B cell (primary cell): Measurements from ENCODE around the gene ADAMTSL4. TPM values are rescaled to one million over a fixed set of nuclear protein-coding genes. Genes with fewer than 3 reads are reported as not detected.
A peak's percentile ranks its signal among the peaks of the same experiment; 100 is the strongest.

Experiments
- ATAC-seq: fragments of 200-7000 bp; cut with Tn5 transposase; one replicate; pipeline ENCODE4 v1.10.0; 2021; ENCODE audit warnings: low read depth, mild to moderate bottlenecking, moderate number of reproducible peaks, moderate library complexity
- CTCF ChIA-PET: fragments of 350-600 bp; sonication (Branson Sonifier 250); formaldehyde crosslinking; loops from one replicate; lab custom pipeline; 2021; ENCODE audit warnings: antibody characterized with exemption, inconsistent platforms; lab: Charles Lee
- POLR2A ChIA-PET: fragments of 350-600 bp; sonication (Branson Sonifier 250); formaldehyde crosslinking; loops from one replicate; lab custom pipeline; 2021; ENCODE audit warnings: antibody characterized with exemption; lab: Charles Lee
- DNase-seq: peaks from one replicate; pipeline ENCODE4 v3.0.0; 2013
- H2AFZ ChIP-seq: 2 replicates; pipeline ENCODE4 v1.6.1; 2012; ENCODE audit warnings: mild to moderate bottlenecking, low read depth, low read length; ENCODE audit not compliant: insufficient read depth, poor library complexity, severe bottlenecking
- H3K27ac ChIP-seq, 2 donors: 1 replicate in 1 of 2; 2 replicates in 1 of 2; pipeline ENCODE4 v1.5.1; 2012 to 2013; ENCODE audit warnings: low read length in 2 of 2, mild to moderate bottlenecking in 2 of 2, moderate library complexity in 1 of 2
- H3K27me3 ChIP-seq, 4 experiments: fragments of 200-600 bp in 1 of 4; sonication (generic) in 1 of 4; replicated peaks in 1 of 4; 1 replicate in 2 of 4; 2 replicates in 2 of 4; pipeline versions ENCODE4 v1.6.1 to v1.7.0; 2013 to 2016; ENCODE audit warnings: low read length in 3 of 4, mild to moderate bottlenecking in 2 of 4, mixed read lengths in 1 of 4, moderate library complexity in 1 of 4; ENCODE audit not compliant: insufficient read depth in 4 of 4, control insufficient read depth in 3 of 4; ENCODE audit errors: control extremely low read depth in 1 of 4
- H3K36me3 ChIP-seq, 2 experiments: replicated peaks in 1 of 2; 1 replicate in 1 of 2; 2 replicates in 1 of 2; pipeline versions ENCODE4 v1.6.1 to v1.7.1; 2013; ENCODE audit warnings: low read length in 1 of 2; ENCODE audit not compliant: insufficient read depth in 2 of 2, control insufficient read depth in 1 of 2; ENCODE audit errors: control extremely low read depth in 1 of 2, extremely low read depth in 1 of 2
- H3K4me1 ChIP-seq, 2 donors: fragments of 200-600 bp in 1 of 2; sonication (generic) in 1 of 2; 1 replicate in 1 of 2; 2 replicates in 1 of 2; pipeline versions ENCODE4 v1.5.1 to v1.6.1; 2013 to 2017; ENCODE audit warnings: low read length in 2 of 2; ENCODE audit not compliant: control insufficient read depth in 2 of 2, insufficient read depth in 2 of 2
- H3K4me2 ChIP-seq: replicated peaks from 2 replicates; pipeline ENCODE3; 2012; ENCODE audit warnings: mild to moderate bottlenecking, low read depth, low read length; ENCODE audit not compliant: poor library complexity, severe bottlenecking
- H3K4me3 ChIP-seq, 5 experiments: fragments of 200-600 bp in 1 of 5; sonication (generic) in 1 of 5; 1 replicate in 3 of 5; 2 replicates in 2 of 5; pipeline versions ENCODE4 v1.5.1 to v1.7.0; 2011 to 2016; ENCODE audit warnings: low read length in 4 of 5, mild to moderate bottlenecking in 4 of 5, low read depth in 2 of 5, control low read depth in 1 of 5, moderate library complexity in 1 of 5; ENCODE audit not compliant: insufficient read depth in 1 of 5; ENCODE audit errors: control extremely low read depth in 1 of 5, extremely low read depth in 1 of 5
- H3K79me2 ChIP-seq: fragments of 200-600 bp; sonication (generic); one replicate; pipeline ENCODE4 v1.6.0; 2016; ENCODE audit warnings: low read length; ENCODE audit not compliant: control insufficient read depth, insufficient read depth
- H3K9ac ChIP-seq: fragments of 200-600 bp; sonication (generic); 2 replicates; pipeline ENCODE4 v1.6.1; 2017; ENCODE audit warnings: mild to moderate bottlenecking, low read length, moderate library complexity
- H3K9me3 ChIP-seq, 3 donors: one replicate each; pipeline versions ENCODE4 v1.6.1 to v1.7.1; 2013; ENCODE audit warnings: low read length in 2 of 3; ENCODE audit not compliant: control insufficient read depth in 2 of 3, insufficient read depth in 1 of 3; ENCODE audit errors: control extremely low read depth in 1 of 3
- H4K20me1 ChIP-seq: 2 replicates; pipeline ENCODE4 v1.6.0; 2012; ENCODE audit warnings: mild to moderate bottlenecking, low read length; ENCODE audit not compliant: insufficient read depth, control insufficient read depth, poor library complexity, severe bottlenecking
- H3K27ac Mint-ChIP-seq: one replicate; pipeline ENCODE4 v1.8.0; 2021; ENCODE audit warnings: mixed read lengths
- H3K27me3 Mint-ChIP-seq: one replicate; pipeline ENCODE4 v1.8.0; 2021; ENCODE audit warnings: mixed read lengths
- H3K4me1 Mint-ChIP-seq: one replicate; pipeline ENCODE4 v1.8.0; 2021; ENCODE audit warnings: mixed read lengths
- H3K4me3 Mint-ChIP-seq: one replicate; pipeline ENCODE4 v1.8.0; 2021; ENCODE audit warnings: mixed read lengths
- H3K9me3 Mint-ChIP-seq: one replicate; pipeline ENCODE4 v1.8.0; 2022; ENCODE audit warnings: mixed read lengths; ENCODE audit not compliant: insufficient read depth
- CTCF ChIP-seq: fragments of 200-600 bp; IDR thresholded peaks from one replicate; pipeline ENCODE4 v1.8.0; 2022; ENCODE audit warnings: antibody characterized with exemption, mild to moderate bottlenecking
- EZH2 ChIP-seq: IDR thresholded peaks from 2 replicates; pipeline ENCODE4 v1.6.1; 2012; ENCODE audit warnings: borderline replicate concordance, low read depth, mild to moderate bottlenecking, moderate library complexity, low read length; ENCODE audit not compliant: insufficient read depth, poor library complexity, severe bottlenecking
- WGBS: methylation state at CpG from one replicate; pipeline ENCODE4 v1.1.5; 2013; ENCODE audit warnings: missing lambda C conversion rate; ENCODE audit not compliant: insufficient coverage; 5-methylcytosine and 5-hydroxymethylcytosine counted together
- intact Hi-C: fragments of 100-400 bp; cut with micrococcal nuclease; formaldehyde crosslinking; loops from one replicate; pipeline ENCODE4 v1.10.0; 2022
- polyA plus RNA-seq: library from polyadenylated mRNA; depleted of rRNA; stranded (reverse); fragments of >200 nt; gene quantifications from 2 replicates; pipeline ENCODE4 v1.2.3, GENCODE V29; 2012
- total RNA-seq, 2 donors: library from RNA; stranded (reverse); fragments of 120-200 nt in 1 of 2; gene quantifications; 1 replicate in 1 of 2; 2 replicates in 1 of 2; pipeline versions ENCODE4 v1.2.3 to v1.2.4, GENCODE V29; 2013 to 2022

Gene ADAMTSL4
- total and polyA plus RNA-seq, 2 donors (not counting 1 experiment from before 2014, with no cell fraction given): 0.70 TPM; not detected in 1

- Histone ChIP-seq H3K36me3 (peaks cover 1 to 73% of the 10 kb centered on the region in 2 experiments), H3K27me3 (no peaks in the 10 kb centered on the region), H4K20me1 (peaks cover 69% of the 10 kb centered on the region), H2AFZ (no peak overlapping the region), H3K9me3 (no peaks in the 10 kb centered on the region), H3K79me2 (peaks cover 95% of the 10 kb centered on the region), H3K9ac (peak overlapping the region; percentile 94), H3K4me2 (peak overlapping the region; percentile 86), H3K4me3 (peak overlapping the region; percentile 76 to 100 (median 98)), H3K4me1 (peaks cover 63 to 69% of the 10 kb centered on the region in 2 donors), H3K27ac (peak overlapping the region in 1 of 2 donors; percentile 97)
- WGBS: 13% methylated on average over 1 of the region's 1 CpG
- Mint-ChIP-seq H3K27ac (peak overlapping the region; percentile 83), H3K9me3 (no peaks in the 10 kb centered on the region), H3K4me3 (peak overlapping the region; percentile 99), H3K27me3 (no peaks in the 10 kb centered on the region), H3K4me1 (peaks cover 65% of the 10 kb centered on the region)
- intact Hi-C loops: loop anchor here (1.0 kb wide), 1 partner anchor 36 kb away; no protein-coding TSS in a partner anchor
- no peak for DNase-seq
- no peak for TF ChIP-seq EZH2
- no peak for TF ChIP-seq CTCF
- ATAC-seq: no peak
- ChIA-PET POLR2A (interaction anchor here (0.9 to 11.2 kb wide), 2 partner anchors 11 to 40 kb away, joined by 4 to 371 read pairs; no protein-coding TSS in a partner anchor), CTCF (interaction anchor here (1.2 to 19.2 kb wide), 3 partner anchors 14 to 172 kb away, joined by 5 to 497 read pairs (median 157); no protein-coding TSS in a partner anchor)
Observed at GRCh38 chr1:150575518-150576366, 26.5 kb downstream of the ADAMTSL4 start.

GRCh38 chr1:150576367-150576711 lies 27.1 kb downstream of the ADAMTSL4 start:
- H3K27me3 ChIP-seq: no peaks in the 10 kb centered on the region
- peak overlapping the region; percentile 86 for H3K4me2 ChIP-seq
- peaks cover 1 to 67% of the 10 kb centered on the region in 2 experiments for H3K36me3 ChIP-seq
- POLR2A ChIA-PET: interaction anchor here (11.2 kb wide), 1 partner anchor 12 kb away, joined by 371 read pairs; no protein-coding TSS in a partner anchor
- CTCF ChIA-PET: interaction anchor here (1.2 to 19.2 kb wide), 3 partner anchors 15 to 172 kb away, joined by 5 to 497 read pairs (median 157); no protein-coding TSS in a partner anchor
- H3K27ac ChIP-seq: peak overlapping the region in 1 of 2 donors; percentile 97
- DNase-seq: no peak
- Mint-ChIP-seq H3K4me1 (peaks cover 64% of the 10 kb centered on the region), H3K27me3 (no peaks in the 10 kb centered on the region), H3K9me3 (no peaks in the 10 kb centered on the region), H3K27ac (peak overlapping the region; percentile 83), H3K4me3 (peak overlapping the region; percentile 99)
- TF ChIP-seq EZH2 (no peak), CTCF (no peak)
- peaks cover 94% of the 10 kb centered on the region for H3K79me2 ChIP-seq
- intact Hi-C loops: no loop called here
- no peak for ATAC-seq
- peaks cover 69% of the 10 kb centered on the region for H4K20me1 ChIP-seq
- no peak overlapping the region for H2AFZ ChIP-seq
- WGBS: no CpG with 5 or more reads among the region's 4 CpGs
- H3K4me3 ChIP-seq: peak overlapping the region; percentile 76 to 100 (median 98)
- H3K4me1 ChIP-seq: peaks cover 57 to 63% of the 10 kb centered on the region in 2 donors
- no peaks in the 10 kb centered on the region for H3K9me3 ChIP-seq
- H3K9ac ChIP-seq: peak overlapping the region; percentile 94
